HG03520 (cell line): Measurements from ENCODE around the gene GPR179.
"Not testable (repeated sequence)": the region's sequence is repeated elsewhere in the genome, so short reads cannot be mapped to it uniquely, and the experiment has no call there.

Source experiments
- ATAC-seq: cut with Tn5 transposase; IDR thresholded peaks from one replicate; pipeline ENCODE4 v1.9.1; 2021; ENCODE audit warnings: mild to moderate bottlenecking, moderate library complexity; ENCODE audit not compliant: unreplicated experiment

The GPR179 gene

DNA sequence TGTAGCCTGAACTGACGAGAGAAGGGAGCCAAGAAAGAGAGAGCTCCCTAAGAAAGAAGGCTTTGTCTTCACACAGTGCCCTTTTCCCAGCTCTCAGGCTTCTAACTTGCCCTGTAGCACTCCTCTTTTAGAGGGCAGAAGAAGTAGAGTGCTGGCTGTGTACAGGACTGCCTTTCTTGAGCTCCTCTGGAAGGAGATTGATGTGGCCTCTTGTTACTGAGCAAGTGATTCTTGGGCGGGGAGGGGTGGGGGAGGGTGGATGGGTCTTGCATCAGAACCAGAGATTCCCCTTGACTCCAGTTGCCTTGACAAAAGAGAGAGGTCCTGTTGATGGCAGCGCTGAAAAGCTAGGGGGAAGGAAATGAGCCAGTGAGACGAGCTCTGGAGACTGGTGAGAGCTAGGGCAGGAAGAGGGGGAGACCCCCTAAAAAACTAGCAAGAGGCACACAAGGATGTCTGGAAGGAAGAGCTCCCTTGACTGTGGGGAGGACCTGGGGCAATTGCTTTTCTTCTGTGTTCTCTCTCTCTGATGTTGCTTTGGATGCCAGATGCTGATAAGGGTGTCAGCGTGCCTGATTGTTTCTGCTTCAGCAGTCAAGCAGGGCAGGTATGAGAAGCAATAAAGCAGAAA lies 18.4 kb downstream of the GPR179 start:
- no peak for ATAC-seq

DNA sequence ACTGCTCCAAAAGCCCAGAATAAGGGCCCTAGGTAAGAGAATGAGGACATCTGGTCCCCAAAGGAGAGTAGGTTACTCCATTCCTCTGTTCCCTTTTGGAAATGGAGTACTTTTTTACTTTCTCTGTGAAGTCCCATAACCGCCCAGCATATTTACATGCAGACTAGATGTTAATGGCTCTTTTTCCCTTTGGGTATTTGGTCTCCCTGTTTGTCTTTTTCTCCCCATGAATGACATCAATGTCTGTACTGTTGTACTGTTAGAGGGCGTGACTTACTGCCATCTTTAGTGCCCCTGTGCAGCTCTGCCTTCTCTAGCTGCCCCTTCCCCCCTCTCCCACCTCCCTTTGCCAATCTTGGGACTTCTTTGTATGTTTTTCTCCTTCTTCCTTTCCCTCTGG lies 19.0 kb downstream of the GPR179 start:
- ATAC-seq = no peak

DNA sequence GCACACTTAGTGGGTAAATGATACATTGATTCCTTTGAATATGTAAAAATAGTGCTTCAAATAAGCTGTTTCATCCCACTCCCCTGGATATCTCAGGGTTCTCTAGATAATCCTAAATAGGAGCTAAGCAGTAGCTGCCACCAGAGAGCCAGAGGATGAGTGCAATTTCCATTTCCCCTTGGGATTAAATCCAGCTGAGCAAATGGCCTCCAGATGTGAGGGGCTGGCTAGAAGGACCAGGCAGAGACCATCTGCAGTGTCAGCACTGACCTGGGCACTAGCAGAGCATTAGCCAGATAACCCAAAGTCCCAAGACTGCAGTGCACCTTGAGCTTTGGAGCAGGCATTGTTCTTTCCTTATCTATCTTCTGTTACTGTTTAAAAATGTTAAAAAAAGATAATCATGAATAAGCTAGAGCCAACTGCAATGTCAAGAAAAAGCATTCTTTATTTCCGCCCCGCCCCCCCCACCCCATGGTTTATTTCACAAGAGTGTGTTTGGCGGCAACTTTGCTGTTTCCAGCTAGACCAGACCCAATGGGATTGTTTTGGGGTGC lies 19.5 kb downstream of the GPR179 start:
- no peak for ATAC-seq

GRCh38 chr17:38322897-38323296 lies 20.9 kb downstream of the GPR179 start:
- no peak for ATAC-seq

DNA sequence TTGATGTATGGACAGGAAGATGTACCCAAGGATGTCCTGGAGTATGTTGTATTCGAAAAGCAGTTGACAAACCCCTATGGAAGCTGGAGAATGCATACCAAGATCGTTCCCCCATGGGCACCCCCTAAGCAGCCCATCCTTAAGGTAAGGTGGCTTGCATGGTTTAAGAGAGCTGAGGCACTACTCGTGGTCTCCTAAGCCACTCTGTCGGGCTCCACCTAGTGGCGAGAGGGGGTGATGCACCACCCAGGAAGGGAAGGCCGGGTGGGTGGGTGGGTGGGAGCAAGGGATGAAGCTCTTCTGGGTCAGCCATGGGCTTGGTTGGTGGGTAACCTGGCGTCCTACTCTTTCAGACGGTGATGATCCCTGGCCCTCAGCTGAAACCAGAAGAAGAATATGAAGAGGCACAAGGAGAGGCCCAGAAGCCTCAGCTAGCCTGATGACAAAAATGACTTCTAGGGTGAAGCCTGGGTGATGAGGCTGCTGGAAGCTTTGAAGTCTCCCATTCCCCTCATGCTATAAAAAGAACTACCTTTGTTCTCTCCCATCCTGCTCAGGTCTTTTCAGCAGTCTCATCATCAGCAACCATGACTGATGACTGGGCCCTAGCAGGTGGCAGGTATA lies 21.5 kb downstream of the GPR179 start:
- ATAC-seq = no peak

DNA sequence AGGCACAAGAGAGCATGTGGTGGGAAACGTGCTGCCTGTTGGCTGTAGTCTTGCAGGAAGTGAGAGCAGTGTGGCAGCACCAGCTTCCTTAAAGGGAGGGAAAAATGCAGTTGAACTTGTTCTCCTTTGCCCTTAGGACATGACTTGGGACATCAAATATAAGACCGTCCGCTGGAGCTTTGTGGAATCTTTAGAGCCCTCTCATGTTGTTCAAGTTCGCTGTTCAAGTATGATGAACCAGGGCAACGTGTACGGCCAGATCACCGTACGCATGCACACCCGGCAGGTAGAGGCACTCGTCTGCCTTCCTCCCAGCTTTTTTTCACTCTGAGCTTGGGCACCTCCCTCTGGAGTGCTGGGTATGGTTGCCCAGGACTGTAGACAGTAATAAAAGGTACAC lies 23.3 kb downstream of the GPR179 start:
- ATAC-seq = no peak

- no peak for ATAC-seq
These were observed 26.7 kb downstream of the GPR179 start for GRCh38 chr17:38317081-38317480.

- no peak for ATAC-seq
These were observed 28.3 kb downstream of the GPR179 start for GRCh38 chr17:38315497-38315896.

GRCh38 chr17:38296834-38297517 lies 46.8 kb downstream of the GPR179 start, which contains the start of gene MRPL45:
Gene MRPL45, plus strand, starts transcription at chr17:38297168. Its CDS starts 16 bp downstream, at chr17:38297184.
- peak; percentile 96 for ATAC-seq

DNA sequence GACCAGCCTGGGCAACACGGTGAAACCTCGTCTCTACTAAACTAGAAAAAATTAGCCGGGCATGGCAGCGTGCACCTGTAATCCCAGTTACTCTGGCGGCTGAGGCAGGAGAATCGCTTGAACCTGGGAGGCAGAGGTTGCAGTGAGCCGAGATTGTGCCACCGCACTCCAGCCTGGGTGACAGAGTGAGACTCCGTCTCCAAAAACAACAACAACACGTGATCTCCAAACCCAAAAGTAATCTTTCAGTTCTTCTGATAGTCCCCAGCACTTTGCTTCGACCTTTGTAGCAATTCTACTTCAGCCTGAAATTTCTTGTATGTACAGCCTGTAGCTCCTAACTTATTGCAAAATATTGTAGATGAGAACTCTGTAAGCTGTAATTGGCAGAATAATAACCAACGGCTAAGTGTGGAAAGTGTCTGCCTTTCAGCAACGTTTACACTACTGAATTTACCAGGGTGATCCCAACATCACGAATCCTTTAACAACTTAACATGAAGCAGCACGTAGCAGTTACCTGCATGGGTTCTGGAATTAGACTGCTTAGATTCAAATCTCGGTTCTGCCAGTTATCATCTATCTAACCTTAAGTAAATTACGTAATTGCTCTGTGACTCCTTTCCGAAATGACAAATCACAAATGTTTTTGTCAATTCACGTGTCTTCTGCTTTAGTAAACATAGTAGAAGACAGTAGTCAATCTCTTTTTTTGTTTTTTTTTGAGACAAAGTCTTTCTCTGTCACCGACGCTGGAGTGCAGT lies 48.0 kb downstream of the GPR179 start:
- ATAC-seq = not testable (repeated sequence)

DNA sequence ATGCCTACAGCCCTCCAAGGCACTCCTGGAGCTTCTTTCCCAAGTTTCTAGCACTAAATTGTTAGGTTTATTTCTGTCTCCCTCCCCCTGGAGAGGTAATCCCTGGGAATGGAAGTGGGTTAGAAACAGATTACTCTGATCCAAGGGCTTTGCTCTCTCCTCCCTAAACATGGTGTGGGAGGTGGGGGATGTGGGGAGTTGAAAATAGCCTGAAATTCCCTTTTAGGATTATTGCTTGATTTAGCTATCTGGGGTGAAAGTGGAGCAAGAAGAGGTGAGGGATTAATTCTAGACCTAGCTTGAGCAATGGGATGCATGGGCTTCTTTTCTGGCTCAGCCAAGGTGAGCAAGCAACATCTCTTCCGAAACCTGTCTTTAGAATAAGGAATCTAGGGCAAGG lies 54.0 kb downstream of the GPR179 start:
- ATAC-seq = not testable (repeated sequence)

DNA sequence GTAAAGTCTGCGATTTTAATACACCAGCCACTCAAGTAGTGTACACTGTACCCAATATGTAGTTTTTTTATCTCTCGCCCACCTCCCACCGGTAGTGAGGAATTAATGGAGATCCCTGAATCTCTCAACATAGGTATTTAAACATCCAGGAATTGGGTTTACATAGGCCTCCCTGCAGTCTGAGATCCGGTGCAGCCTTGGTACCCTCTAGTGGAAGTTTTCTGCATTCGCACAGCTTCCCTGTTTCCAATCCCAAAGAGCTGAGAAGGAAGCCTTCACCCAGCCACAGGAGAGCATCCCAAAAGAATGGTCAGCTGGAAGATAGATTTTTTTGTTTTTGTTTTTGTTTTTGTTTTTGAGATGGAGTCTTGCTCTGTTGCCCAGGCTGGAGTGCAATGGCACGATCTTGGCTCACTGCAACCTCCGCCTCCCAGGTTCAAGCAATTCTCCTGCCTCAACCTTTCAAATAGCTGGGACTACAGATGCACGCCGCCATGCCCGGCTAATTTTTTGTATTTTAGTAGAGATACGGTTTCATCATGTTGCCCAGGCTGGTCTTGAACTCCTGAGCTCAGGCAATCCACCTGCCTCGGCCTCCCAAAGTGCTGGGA lies 55.4 kb downstream of the GPR179 start:
- not testable (repeated sequence) for ATAC-seq

GRCh38 chr17:38286501-38287091 lies 57.2 kb downstream of the GPR179 start:
- ATAC-seq = not testable (repeated sequence)

DNA sequence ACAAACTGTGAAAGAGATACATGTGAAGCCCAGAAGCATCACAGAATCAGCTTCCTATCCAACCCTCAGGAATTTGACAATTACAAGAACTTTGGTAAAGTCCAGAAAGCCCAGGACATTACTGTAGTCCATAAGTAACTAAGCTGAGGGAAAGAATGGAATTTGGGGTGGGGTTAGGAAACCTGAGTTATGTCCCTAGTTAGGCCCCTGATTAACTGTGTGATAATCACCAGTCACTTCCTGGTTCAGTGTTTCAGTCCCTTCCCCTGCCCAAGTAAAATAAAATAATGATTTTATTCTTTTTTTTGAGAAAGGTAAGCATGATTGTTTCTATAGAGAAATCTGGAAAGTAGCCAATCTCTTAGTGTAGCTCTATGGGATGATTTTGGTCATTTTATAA lies 57.8 kb downstream of the GPR179 start:
- ATAC-seq = not testable (repeated sequence)
